ENCODE measurements around the gene PRDX2.

The PRDX2 gene

DNA sequence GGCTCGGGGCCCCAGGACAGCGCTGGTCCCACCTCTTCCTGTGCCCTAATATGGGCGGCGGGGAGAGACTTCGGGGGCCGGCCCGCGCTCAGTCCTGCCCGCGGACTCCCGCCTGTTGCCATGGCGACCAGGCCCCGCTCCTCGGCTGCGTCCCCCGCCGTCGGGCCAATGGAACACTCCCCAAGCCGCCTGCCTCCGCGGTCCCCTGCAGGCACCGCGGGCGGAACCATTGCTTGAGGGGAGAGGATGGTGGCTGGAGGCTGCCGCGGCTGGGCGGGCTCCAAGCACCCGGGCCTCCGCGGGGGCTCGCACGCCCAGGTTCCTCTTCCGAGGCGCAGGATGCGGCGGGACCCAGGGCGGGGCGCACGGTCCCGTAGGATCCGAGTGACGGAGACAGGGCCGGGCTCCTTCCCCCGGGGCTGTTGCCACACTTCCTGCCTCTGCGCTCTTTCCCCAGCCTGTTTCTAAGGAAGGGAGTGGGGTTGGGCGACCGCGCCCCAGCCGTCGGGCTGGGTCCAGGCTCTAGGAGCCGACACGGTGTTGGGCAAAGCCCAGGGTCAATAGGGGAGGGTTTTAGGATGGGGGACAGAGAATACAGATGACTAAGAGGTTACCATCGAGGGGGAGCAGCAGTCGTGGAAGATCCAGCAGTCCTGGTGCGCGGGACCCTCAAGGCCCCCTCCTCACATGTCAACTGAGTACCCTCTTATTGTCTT, 11.5 kb downstream of the PRDX2 start:
- Histone ChIP-seq H3K4me3 (ENCODE audit: low read depth, low read length) (peak overlapping the region; percentile 78), H3K9ac (ENCODE audit: low read depth, low read length) (peak overlapping the region; percentile 55; the same call in 1 of the 2 replicates), H3K27ac (ENCODE audit: low read depth, low read length) (peak overlapping the region; percentile 72), H3K9me3 (ENCODE audit: control insufficient read depth, insufficient read depth, low read length) (no peaks in the 10 kb centered on the region), H3K36me3 (ENCODE audit: control insufficient read depth, insufficient read depth, low read length) (no peaks in the 10 kb centered on the region), H3K4me1 (ENCODE audit: control insufficient read depth, insufficient read depth, low read length) (peaks cover 32% of the 10 kb centered on the region), H3K27me3 (ENCODE audit: control insufficient read depth, insufficient read depth, low read length) (peaks cover 31% of the 10 kb centered on the region)

DNA sequence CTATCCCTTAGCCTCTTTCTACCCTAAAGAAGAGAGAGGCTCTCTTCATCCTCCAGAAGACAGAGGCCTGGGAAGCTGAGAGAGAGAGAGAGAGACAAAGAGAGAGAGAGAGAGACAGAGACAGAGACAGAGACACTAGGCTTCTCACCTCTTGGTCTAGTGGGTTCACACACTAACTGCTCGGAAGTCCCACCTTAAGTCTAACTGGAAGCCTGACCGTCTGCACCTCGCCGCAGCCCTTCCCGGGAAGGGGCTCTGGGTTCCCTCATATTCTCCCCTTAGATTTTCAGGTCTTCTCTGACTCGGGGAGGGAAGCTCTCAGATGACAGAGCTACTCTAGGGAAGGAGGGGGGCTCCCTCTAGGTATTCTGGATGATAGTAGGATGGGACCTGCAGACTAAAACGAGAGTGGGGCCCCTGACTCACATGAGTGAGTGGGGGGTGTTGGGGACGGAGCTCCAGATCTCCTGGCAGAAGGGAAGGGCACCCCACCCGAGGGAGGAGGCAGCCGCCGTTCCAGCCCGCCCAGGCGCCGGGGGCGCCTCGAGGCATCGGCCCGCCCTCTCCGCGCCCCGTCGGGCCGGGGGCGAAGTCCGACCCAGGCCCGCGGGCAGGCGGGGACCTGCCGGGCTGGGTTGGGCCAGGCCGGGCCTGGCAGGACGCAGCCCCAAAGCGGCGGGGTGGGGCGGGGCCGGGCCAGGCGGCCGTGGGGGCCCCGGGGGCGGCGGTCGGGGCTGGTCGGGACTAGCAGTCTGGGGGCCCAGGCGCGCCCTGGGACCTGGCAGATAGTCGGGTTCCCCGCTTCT, 12.3 kb downstream of the PRDX2 start:
- peaks cover 29% of the 10 kb centered on the region for H3K4me1 ChIP-seq (ENCODE audit: control insufficient read depth, insufficient read depth, low read length)
- no peaks in the 10 kb centered on the region for H3K9me3 ChIP-seq (ENCODE audit: control insufficient read depth, insufficient read depth, low read length)
- no peak overlapping the region for H3K9ac ChIP-seq (ENCODE audit: low read depth, low read length)
- H3K27me3 ChIP-seq (ENCODE audit: control insufficient read depth, insufficient read depth, low read length): peaks cover 27% of the 10 kb centered on the region
- peak overlapping the region; percentile 78 for H3K4me3 ChIP-seq (ENCODE audit: low read depth, low read length)
- H3K36me3 ChIP-seq (ENCODE audit: control insufficient read depth, insufficient read depth, low read length): no peaks in the 10 kb centered on the region
- peak overlapping the region; percentile 72 for H3K27ac ChIP-seq (ENCODE audit: low read depth, low read length)

- peaks cover 25% of the 10 kb centered on the region for H3K27me3 ChIP-seq (ENCODE audit: control insufficient read depth, insufficient read depth, low read length)
- H3K36me3 ChIP-seq (ENCODE audit: control insufficient read depth, insufficient read depth, low read length): no peaks in the 10 kb centered on the region
- H3K9ac ChIP-seq (ENCODE audit: low read depth, low read length): no peak overlapping the region
- H3K27ac ChIP-seq (ENCODE audit: low read depth, low read length): peak overlapping the region; percentile 72
- H3K4me1 ChIP-seq (ENCODE audit: control insufficient read depth, insufficient read depth, low read length): peaks cover 25% of the 10 kb centered on the region
- H3K4me3 ChIP-seq (ENCODE audit: low read depth, low read length): peak overlapping the region; percentile 78
- H3K9me3 ChIP-seq (ENCODE audit: control insufficient read depth, insufficient read depth, low read length): no peaks in the 10 kb centered on the region
Observed at GRCh38 chr19:12788682-12789097, 12.9 kb downstream of the PRDX2 start.

- H3K9me3 ChIP-seq (ENCODE audit: control insufficient read depth, insufficient read depth, low read length): no peaks in the 10 kb centered on the region
- H3K9ac ChIP-seq (ENCODE audit: low read depth, low read length): no peak overlapping the region
- H3K27me3 ChIP-seq (ENCODE audit: control insufficient read depth, insufficient read depth, low read length): peaks cover 25% of the 10 kb centered on the region
- no peaks in the 10 kb centered on the region for H3K36me3 ChIP-seq (ENCODE audit: control insufficient read depth, insufficient read depth, low read length)
- H3K27ac ChIP-seq (ENCODE audit: low read depth, low read length): peak overlapping the region; percentile 72
- H3K4me1 ChIP-seq (ENCODE audit: control insufficient read depth, insufficient read depth, low read length): peaks cover 30% of the 10 kb centered on the region
- H3K4me3 ChIP-seq (ENCODE audit: low read depth, low read length): peak overlapping the region; percentile 78
Observed at GRCh38 chr19:12788042-12788681, 13.4 kb downstream of the PRDX2 start.

DNA sequence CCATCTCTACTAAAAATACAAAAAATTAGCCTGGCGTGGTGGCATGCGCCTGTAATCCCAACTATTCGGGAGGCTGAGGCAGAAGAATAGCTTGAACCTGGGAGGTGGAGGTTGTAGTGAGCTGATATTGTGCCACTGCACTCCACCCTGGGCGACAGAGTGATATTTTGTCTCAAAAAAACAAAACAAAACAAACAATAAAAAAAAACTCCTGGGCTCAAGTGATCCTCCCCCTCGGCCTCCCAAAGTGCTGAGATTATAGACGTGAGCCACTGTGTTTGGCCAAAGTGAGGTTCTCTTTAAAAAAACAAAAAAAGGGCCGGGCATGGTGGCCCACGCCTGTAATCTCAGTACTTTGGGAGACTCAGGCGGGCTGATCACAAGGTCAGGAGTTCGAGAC, 14.1 kb downstream of the PRDX2 start:
- no peaks in the 10 kb centered on the region for H3K36me3 ChIP-seq (ENCODE audit: control insufficient read depth, insufficient read depth, low read length)
- H3K9ac ChIP-seq (ENCODE audit: low read depth, low read length): no peak overlapping the region
- no peaks in the 10 kb centered on the region for H3K9me3 ChIP-seq (ENCODE audit: control insufficient read depth, insufficient read depth, low read length)
- no peak overlapping the region for H3K27ac ChIP-seq (ENCODE audit: low read depth, low read length)
- no peak overlapping the region for H3K4me3 ChIP-seq (ENCODE audit: low read depth, low read length)
- peaks cover 22% of the 10 kb centered on the region for H3K27me3 ChIP-seq (ENCODE audit: control insufficient read depth, insufficient read depth, low read length)
- H3K4me1 ChIP-seq (ENCODE audit: control insufficient read depth, insufficient read depth, low read length): peaks cover 30% of the 10 kb centered on the region

- Histone ChIP-seq H3K4me1 (ENCODE audit: control insufficient read depth, insufficient read depth, low read length) (peaks cover 30% of the 10 kb centered on the region), H3K36me3 (ENCODE audit: control insufficient read depth, insufficient read depth, low read length) (no peaks in the 10 kb centered on the region), H3K27ac (ENCODE audit: low read depth, low read length) (no peak overlapping the region), H3K9ac (ENCODE audit: low read depth, low read length) (no peak overlapping the region), H3K4me3 (ENCODE audit: low read depth, low read length) (no peak overlapping the region), H3K27me3 (ENCODE audit: control insufficient read depth, insufficient read depth, low read length) (peaks cover 17% of the 10 kb centered on the region), H3K9me3 (ENCODE audit: control insufficient read depth, insufficient read depth, low read length) (no peaks in the 10 kb centered on the region)
Observed at GRCh38 chr19:12786952-12787351, 14.6 kb downstream of the PRDX2 start.

DNA sequence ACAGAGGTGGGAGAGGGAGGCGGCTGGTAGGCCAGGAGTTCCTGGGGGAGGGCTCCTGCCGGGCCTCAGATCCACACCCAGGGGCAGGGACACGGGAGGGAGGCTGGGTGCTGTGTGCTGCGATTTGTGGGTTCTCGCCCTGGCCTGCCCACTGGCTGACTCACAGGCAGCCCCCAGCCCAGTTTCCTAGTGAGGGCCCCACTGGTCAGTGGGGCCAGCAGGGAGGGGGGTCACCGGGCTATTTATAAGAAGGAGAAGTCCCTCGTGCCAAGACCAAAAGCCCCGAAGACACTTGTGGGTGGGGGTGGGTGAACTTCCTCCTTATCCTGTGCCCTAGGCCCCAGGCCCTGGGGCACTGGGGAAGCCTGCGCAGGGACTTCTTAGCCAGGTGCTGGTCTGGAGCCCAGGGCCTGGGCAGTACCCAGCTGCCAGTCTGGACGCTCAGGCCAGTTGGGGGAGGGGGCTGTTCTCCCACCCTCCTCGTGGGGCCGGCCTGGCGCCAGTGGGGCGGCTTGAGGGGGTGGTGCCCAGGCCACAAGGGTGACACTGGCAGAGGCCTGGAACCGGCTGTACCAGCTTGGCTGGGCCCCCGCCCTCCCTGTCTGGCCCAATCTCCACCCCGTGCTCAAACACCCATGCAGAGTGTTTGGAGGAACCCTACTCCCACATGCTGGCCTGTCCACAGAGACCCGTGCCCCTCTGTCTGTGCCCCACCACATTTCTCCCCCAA, 15.3 kb downstream of the PRDX2 start:
- H3K9me3 ChIP-seq (ENCODE audit: control insufficient read depth, insufficient read depth, low read length): no peaks in the 10 kb centered on the region
- no peak overlapping the region for H3K9ac ChIP-seq (ENCODE audit: low read depth, low read length)
- H3K4me1 ChIP-seq (ENCODE audit: control insufficient read depth, insufficient read depth, low read length): peaks cover 30% of the 10 kb centered on the region
- no peak overlapping the region for H3K4me3 ChIP-seq (ENCODE audit: low read depth, low read length)
- peaks cover 11% of the 10 kb centered on the region for H3K27me3 ChIP-seq (ENCODE audit: control insufficient read depth, insufficient read depth, low read length)
- H3K36me3 ChIP-seq (ENCODE audit: control insufficient read depth, insufficient read depth, low read length): no peaks in the 10 kb centered on the region
- no peak overlapping the region for H3K27ac ChIP-seq (ENCODE audit: low read depth, low read length)

DNA sequence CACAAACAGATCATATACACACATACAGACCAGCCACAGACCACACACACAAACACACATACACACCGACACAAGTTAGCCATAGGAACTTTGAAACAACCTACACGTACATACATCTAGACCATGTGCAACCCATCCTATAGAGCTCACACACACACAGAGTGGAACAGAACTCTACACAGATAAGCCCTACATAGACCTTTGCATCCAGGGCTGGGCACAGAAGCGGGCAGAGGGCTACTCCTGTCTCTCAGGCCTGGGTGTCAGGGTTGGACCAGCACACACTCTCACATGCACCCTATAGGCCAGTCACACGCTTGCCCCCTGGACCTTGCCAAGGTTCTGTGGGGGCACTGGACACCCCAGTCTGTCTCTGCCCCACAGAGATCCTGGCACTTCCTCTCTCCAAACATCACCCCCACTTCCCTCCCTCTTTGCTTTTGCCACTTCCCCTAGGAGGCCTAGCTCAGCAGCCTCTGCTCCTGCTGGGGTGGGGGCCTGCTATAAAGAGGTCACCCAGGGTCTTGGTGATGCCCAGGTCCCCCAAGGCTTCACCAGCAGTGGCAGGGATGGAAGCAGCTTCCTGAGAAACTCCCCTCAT, 16.1 kb downstream of the PRDX2 start:
- H3K4me1 ChIP-seq (ENCODE audit: control insufficient read depth, insufficient read depth, low read length): peaks cover 24% of the 10 kb centered on the region
- no peaks in the 10 kb centered on the region for H3K9me3 ChIP-seq (ENCODE audit: control insufficient read depth, insufficient read depth, low read length)
- H3K4me3 ChIP-seq (ENCODE audit: low read depth, low read length): no peak overlapping the region
- no peak overlapping the region for H3K27ac ChIP-seq (ENCODE audit: low read depth, low read length)
- peaks cover 3% of the 10 kb centered on the region for H3K27me3 ChIP-seq (ENCODE audit: control insufficient read depth, insufficient read depth, low read length)
- H3K9ac ChIP-seq (ENCODE audit: low read depth, low read length): no peak overlapping the region
- H3K36me3 ChIP-seq (ENCODE audit: control insufficient read depth, insufficient read depth, low read length): no peaks in the 10 kb centered on the region

DNA sequence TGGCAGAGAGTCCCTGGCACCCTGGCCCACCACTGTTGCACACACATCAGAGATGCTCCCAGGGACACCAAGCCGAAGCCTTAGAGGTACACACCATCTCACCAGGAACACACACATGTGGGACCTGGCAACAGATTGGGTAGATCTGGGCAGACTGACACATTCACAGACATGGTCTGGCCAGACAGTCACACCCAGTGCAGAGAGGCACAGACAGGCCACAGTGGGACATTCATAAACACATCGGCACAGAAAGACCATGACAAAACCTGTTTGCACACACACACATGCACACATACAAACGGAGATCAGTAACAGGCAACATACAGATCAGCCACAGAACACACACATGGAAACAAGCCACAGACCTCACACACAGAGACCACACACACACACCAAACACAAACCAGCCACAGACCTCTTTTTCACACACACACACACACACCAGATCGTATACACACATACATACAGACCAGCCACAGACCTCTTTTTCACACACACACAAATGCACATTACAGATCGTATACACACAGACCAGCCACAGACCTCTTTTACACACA, 16.6 kb downstream of the PRDX2 start:
- Histone ChIP-seq H3K36me3 (ENCODE audit: control insufficient read depth, insufficient read depth, low read length) (no peaks in the 10 kb centered on the region), H3K9me3 (ENCODE audit: control insufficient read depth, insufficient read depth, low read length) (no peaks in the 10 kb centered on the region), H3K9ac (ENCODE audit: low read depth, low read length) (no peak overlapping the region), H3K4me1 (ENCODE audit: control insufficient read depth, insufficient read depth, low read length) (peaks cover 20% of the 10 kb centered on the region), H3K27me3 (ENCODE audit: control insufficient read depth, insufficient read depth, low read length) (no peaks in the 10 kb centered on the region), H3K4me3 (ENCODE audit: low read depth, low read length) (no peak overlapping the region), H3K27ac (ENCODE audit: low read depth, low read length) (no peak overlapping the region)

GRCh38 chr19:12784394-12784870, 17.2 kb downstream of the PRDX2 start:
- H3K27me3 ChIP-seq (ENCODE audit: control insufficient read depth, insufficient read depth, low read length): no peaks in the 10 kb centered on the region
- no peak overlapping the region for H3K9ac ChIP-seq (ENCODE audit: low read depth, low read length)

More at GRCh38 chr19:12784394-12784870, 17.2 kb downstream of the PRDX2 start:
- Histone ChIP-seq H3K27ac (ENCODE audit: low read depth, low read length) (no peak overlapping the region), H3K9me3 (ENCODE audit: control insufficient read depth, insufficient read depth, low read length) (no peaks in the 10 kb centered on the region), H3K4me3 (ENCODE audit: low read depth, low read length) (no peak overlapping the region), H3K36me3 (ENCODE audit: control insufficient read depth, insufficient read depth, low read length) (no peaks in the 10 kb centered on the region), H3K4me1 (ENCODE audit: control insufficient read depth, insufficient read depth, low read length) (peaks cover 21% of the 10 kb centered on the region)

Data from HUES48 (cell line).